ENCODE results near the gene IFT88. TPM values are rescaled to one million over a fixed set of nuclear protein-coding genes. Genes with fewer than 3 reads are reported as not detected.
A peak's percentile ranks its signal among the peaks of the same experiment; 100 is the strongest.

Gene IFT88
- total and polyA plus RNA-seq, 11 donors: 3.4 to 11.4 (median 8.2) TPM

GRCh38 chr13:20521364-20522115 is 45.4 kb upstream of the IFT88 start:
- no peak overlapping the region for H3K27ac ChIP-seq

DNA sequence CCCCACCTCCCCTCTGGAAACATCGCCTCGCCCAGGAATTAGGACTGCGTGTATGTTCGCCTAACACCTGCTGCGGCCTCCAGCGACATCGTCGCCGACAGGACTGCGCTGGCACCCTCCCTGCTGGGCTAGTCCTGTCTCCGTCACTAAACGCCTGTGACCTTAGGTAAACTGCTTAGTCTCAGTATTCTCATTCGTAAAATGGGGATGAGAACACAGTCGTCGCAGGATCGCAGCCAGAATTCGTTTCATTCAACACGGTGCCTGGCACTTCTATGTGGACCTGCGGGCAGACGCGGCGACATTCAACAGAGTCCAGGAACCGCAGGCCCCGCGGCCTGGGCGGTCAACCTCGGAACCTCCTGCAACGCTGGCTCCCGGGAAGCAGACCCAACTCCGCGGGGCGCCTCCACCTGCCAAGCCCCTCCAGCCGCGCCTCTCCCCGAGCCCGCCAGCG is 41.8 kb upstream of the IFT88 start:
- H3K4me1 ChIP-seq: peaks cover 0 to 38% (median 13%) of the 10 kb centered on the region in 12 donors
- H3K9me3 ChIP-seq: no peaks in the 10 kb centered on the region
- no peaks in the 10 kb centered on the region for H3K36me3 ChIP-seq
- DNase-seq (peak; percentile 15 to 71 (median 39)), ATAC-seq (peak in 3 of 4 donors; percentile 18 to 41 (median 34))
- H3K4me3 ChIP-seq: peak overlapping the region; percentile 73 to 99 (median 88)
- WGBS, 4 donors: 1 to 3% (median 1%) methylated on average over 27 to 37 of the region's 37 CpGs
- TF ChIP-seq POLR2A (IDR thresholded peaks at IDR 0.05): no peak
- TF ChIP-seq CTCF (IDR thresholded peaks at IDR 0.05): no peak
- intact Hi-C loops (cut with DNase I): loop anchor here in 6 of 10 donors (1.0 to 5.0 kb wide), 5 partner anchors 37 to 42 kb away; partner anchors contain the start of gene IFT88 (in 4 of the 6)
- H3K27me3 ChIP-seq: no peaks in the 10 kb centered on the region
- peak overlapping the region; percentile 51 to 98 (median 90) for H3K27ac ChIP-seq

More at GRCh38 chr13:20521364-20522115, 45.4 kb upstream of the IFT88 start:
- ATAC-seq: no peak
- Histone ChIP-seq H3K36me3 (no peaks in the 10 kb centered on the region), H3K9me3 (no peaks in the 10 kb centered on the region), H3K4me1 (peaks cover 0 to 31% (median 9%) of the 10 kb centered on the region in 12 donors), H3K27me3 (no peaks in the 10 kb centered on the region), H3K4me3 (no peak overlapping the region)
- intact Hi-C loops (cut with DNase I): no loop called here
- DNase-seq: no peak
- TF ChIP-seq CTCF (IDR thresholded peaks at IDR 0.05) (no peak), POLR2A (IDR thresholded peaks at IDR 0.05) (no peak)
- 95% methylated on average over 5 of the region's 5 CpGs for WGBS, 4 donors

DNA sequence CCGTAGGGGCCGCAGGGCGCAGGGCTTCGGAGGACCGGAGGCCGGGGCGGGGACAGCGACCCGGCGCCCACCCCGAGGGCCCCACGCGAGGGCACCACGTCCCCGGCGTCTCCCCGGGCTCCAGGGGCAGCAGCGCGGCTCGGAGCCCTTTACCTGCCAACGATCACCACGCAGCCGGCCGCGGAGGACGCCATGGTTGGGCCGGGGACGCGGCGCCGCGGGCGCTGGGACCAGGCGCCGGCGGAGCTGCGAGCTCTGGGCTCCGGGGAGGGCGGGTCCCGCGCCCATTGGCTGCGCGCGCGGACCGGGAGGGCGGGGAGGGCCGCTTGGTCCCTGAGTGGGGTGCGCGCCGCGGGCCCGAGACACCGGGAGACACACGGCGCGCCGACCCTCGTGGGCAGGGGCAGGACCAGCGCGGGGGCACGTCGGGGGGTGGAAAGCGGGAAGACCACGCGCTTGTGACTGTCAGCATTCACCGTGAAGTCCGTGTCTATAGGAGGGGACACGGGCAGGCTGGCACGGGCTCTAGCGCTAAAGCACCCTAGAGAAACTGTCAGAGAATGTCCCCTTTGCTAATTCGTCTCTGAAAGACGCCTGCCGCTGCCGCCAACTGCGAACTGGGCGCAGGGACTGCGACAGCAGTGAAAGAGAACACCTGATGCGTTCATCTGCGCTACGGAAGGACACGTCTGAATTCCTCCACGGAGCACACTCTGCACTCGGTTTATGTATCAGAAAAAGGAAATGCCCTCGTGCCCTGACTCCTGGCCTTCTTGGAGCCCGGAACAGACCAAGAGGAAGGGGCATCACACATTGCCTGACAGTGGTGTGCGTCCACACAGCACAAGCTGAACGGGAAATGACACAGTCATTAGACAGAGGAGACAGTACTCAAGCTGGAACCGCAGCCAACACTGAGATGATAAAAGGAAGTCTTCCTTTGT is 41.1 kb upstream of the IFT88 start, which contains the start of gene CRYL1:
CRYL1 (minus strand) TSS at position 257 of the 944 bp plus-strand sequence; CDS start at position 194, 63 bp downstream.
- WGBS, 4 donors: 0% methylated on average over 24 to 89 of the region's 89 CpGs
- Histone ChIP-seq H3K4me3 (peak within 1 kb of the TSS; percentile 73 to 99 (median 88)), H3K9me3 (no peaks in the 10 kb centered on the region), H3K36me3 (no peaks in the 10 kb centered on the region), H3K27ac (peak within 1 kb of the TSS; percentile 62 to 98 (median 90)), H3K4me1 (peaks cover 0 to 38% (median 13%) of the 10 kb centered on the region in 12 donors), H3K27me3 (peaks cover 0 to under 1% (median 0%) of the 10 kb centered on the region in 9 donors)
- DNase-seq (peak; percentile 83 to 91 (median 86)), ATAC-seq (peak; percentile 93 to 99 (median 97))
- TF ChIP-seq CTCF (IDR thresholded peaks at IDR 0.05) (peak in 1 of 12 donors; percentile 15), POLR2A (IDR thresholded peaks at IDR 0.05) (peak in 1 of 2 donors; percentile 80)
- intact Hi-C loops (cut with DNase I): loop anchor here in 8 of 10 donors (1.0 to 5.0 kb wide), 5 partner anchors 36 to 41 kb away; partner anchors contain the start of gene IFT88 (in 6 of the 8)

Data from heart left ventricle (tissue), 16 donors.